H1 (cell line): ENCODE data around the gene TMIGD3. TPM values are rescaled to one million over a fixed set of nuclear protein-coding genes. Genes with fewer than 3 reads are reported as not detected.

ENCODE experiments used
- CHD1 ChIP-seq: IDR thresholded peaks from 2 replicates; pipeline ENCODE4 v1.6.1; 2012; ENCODE audit warnings: low read depth, low read length, improper control_type of control experiment
- GTF2F1 ChIP-seq: IDR thresholded peaks from 2 replicates; pipeline ENCODE4 v1.6.1; 2012; ENCODE audit warnings: low read depth, low read length, improper control_type of control experiment, borderline replicate concordance
- polyA plus RNA-seq, 7 experiments: library from polyadenylated mRNA; depleted of rRNA in 3 of 7; stranded (reverse) in 5 of 7; unstranded in 2 of 7; fragments of >200 nt in 5 of 7; fragments of 200-250 nt in 2 of 7; gene quantifications; 1 replicate in 5 of 7; 2 replicates in 1 of 7; 4 replicates in 1 of 7; pipeline versions ENCODE4 v1.2.1 to v1.2.3, GENCODE V29; 2011 to 2013; ENCODE audit warnings: missing spikeins in 2 of 7, mixed read lengths in 2 of 7
- total RNA-seq: library from RNA; stranded (reverse); fragmentation: NEBNext Ultra II Directional; extraction: Animal tissue kit (Norgen Biotek cat#: 25700); gene quantifications from 2 replicates; pipeline ENCODE4 v1.2.1, GENCODE V29; 2021

Gene TMIGD3
- total and polyA plus RNA-seq, 2 of the 8 experiments (the other 6 are each of a cell fraction or from before 2014, with no cell fraction given) = not detected

- TF ChIP-seq CHD1 (no peak), GTF2F1 (no peak)
- TF ChIP-seq, all 59 proteins: peak for 0
Observed at GRCh38 chr1:111446967-111447892, 56.2 kb downstream of the TMIGD3 start (continued).
